Hematopoietic multipotent progenitor cell treated with erythropoietin and hydrocortisone succinate and interleukin-3 and kit ligand, for 8 days (in vitro differentiated cells): ENCODE measurements around the gene ZNF362.
"Not testable (repeated sequence)": the region's sequence is repeated elsewhere in the genome, so short reads cannot be mapped to it uniquely, and the experiment has no call there.

Source experiments
- DNase-seq: peaks from one replicate; pipeline ENCODE4 v3.0.0-alpha.2; 2015

The ZNF362 gene

DNA sequence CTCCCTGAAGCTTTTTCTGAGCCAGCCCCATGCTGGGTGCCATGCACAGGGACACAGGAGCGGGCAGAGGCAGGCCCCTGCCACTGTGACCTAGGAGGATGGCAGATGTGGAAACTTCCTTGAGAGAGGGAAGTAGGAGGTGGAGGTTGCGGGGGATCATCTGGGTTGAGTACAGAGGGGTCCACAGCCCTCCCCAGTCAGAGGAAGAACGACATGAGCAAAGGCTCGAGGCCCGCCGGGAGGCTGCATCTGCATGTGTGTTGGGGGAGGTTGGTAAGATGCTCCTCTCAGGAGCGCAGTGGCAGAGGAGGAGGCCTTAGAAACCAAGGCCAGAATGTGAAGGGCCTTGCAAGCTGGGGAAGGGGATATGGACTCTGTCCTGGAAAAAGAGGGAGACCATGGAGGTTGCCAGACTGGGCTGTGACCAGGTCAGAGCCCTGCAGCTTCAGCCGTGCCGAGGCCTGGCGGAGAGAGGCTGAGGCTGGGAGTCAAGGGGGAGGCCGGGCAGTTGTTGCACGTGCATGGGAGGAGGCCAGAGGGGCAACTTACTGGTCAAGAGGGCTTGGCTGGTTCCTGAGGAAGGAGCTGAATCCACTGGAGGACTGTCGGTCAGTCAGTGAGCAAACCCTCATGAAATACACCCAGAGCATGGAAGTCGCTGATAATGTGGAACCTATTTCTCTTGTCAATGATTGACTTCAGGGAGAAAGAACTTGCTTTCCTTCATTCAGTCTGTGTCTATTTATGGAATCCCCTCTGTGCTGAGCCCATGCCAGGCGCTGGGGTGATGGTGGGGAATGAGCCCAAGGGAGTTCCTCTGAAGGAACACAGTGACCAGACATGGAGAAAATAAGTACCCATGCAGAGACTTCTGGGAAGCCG lies 32.9 kb downstream of the ZNF362 start:
- no peak for DNase-seq

GRCh38 chr1:33289858-33290154 lies 33.5 kb downstream of the ZNF362 start:
- no peak for DNase-seq

GRCh38 chr1:33290615-33291014 lies 34.3 kb downstream of the ZNF362 start:
- not testable (repeated sequence) for DNase-seq

GRCh38 chr1:33292726-33293340 lies 36.5 kb downstream of the ZNF362 start:
- no peak for DNase-seq

- DNase-seq = no peak
Measured at GRCh38 chr1:33294071-33295010, 38.0 kb downstream of the ZNF362 start.

DNA sequence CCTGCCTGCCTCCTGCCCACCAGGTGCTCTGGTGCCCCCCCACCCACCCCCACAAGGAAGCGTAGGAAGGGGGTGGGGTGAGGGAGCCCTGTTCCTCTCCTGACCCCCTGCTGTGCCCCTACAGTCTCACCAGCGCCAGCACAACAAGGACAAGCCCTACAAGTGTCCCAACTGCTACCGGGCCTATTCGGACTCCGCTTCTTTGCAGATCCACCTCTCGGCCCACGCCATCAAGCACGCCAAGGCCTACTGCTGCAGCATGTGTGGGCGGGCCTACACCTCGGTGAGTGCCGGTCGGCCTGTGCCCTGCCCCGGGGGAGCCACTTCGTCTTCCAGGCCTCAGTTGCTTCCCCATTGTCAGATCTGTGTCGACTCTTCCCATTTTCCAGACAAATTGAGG lies 38.7 kb downstream of the ZNF362 start:
- no peak for DNase-seq

- DNase-seq = peak; percentile 80
Measured at GRCh38 chr1:33295450-33296081, 39.3 kb downstream of the ZNF362 start.

DNA sequence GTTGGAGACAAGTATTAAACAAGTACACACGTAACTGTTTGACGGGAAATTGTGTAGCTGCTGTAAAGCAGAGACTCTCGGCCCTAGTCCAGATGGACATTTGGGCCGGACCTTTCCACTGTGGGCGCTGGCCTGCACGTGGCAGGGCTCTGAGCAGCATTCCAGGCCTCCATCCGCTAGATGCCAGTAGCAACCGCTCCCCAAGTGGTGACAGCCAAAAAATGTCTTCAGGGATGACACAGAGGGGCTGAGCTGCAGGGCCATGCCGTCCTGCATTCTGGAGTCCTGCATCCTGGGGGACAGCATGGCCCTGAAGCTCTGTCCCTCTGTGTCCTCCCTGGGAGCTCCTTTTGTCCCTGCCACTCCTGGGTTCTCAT lies 39.8 kb downstream of the ZNF362 start:
- DNase-seq = no peak

DNA sequence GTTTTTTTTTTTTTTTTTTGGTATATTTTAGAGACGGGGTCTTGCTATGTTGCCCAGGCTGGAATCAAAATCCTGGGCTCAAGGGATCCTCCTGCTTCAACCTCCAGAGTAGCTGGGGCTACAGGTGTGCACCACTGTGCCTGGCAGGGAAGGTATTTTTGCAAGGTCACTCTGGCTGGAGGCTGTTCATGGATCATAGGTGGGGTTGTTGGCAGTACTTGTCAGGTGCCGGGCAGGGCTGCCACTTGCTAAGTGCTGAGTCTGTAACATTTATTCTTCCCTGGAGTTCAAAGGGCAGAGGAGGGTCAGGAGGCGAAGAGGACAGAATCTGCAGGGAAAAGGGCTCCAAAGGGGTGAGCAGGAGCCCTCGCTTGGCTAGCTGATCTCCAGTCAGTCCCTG lies 40.5 kb downstream of the ZNF362 start:
- DNase-seq = no peak

GRCh38 chr1:33297911-33298622 lies 41.8 kb downstream of the ZNF362 start:
- DNase-seq = no peak

- peak; percentile 83 for DNase-seq
Measured at GRCh38 chr1:33298623-33299277, 42.5 kb downstream of the ZNF362 start.

- DNase-seq = no peak
Measured at GRCh38 chr1:33299461-33300155, 43.3 kb downstream of the ZNF362 start.

DNA sequence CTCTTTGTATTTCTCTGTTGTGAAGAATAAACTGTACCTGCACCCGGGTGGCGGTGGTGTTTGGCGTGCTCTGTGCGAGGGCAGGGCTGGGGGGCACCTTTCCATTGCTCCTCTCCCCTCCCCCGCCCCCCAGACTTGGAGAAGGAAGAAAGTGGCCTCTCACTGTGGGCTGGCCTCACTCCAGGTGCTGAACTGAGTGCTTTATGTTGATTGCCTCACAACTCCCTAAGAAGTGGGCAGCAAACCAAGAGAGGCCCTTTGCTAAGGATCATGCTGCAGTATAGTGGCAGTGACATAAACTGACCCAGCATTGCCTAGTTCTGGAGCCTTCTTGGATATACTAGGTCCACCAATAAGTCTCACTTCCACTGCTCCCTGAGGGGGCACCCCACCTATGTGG lies 44.4 kb downstream of the ZNF362 start:
- DNase-seq = peak; percentile 38

DNA sequence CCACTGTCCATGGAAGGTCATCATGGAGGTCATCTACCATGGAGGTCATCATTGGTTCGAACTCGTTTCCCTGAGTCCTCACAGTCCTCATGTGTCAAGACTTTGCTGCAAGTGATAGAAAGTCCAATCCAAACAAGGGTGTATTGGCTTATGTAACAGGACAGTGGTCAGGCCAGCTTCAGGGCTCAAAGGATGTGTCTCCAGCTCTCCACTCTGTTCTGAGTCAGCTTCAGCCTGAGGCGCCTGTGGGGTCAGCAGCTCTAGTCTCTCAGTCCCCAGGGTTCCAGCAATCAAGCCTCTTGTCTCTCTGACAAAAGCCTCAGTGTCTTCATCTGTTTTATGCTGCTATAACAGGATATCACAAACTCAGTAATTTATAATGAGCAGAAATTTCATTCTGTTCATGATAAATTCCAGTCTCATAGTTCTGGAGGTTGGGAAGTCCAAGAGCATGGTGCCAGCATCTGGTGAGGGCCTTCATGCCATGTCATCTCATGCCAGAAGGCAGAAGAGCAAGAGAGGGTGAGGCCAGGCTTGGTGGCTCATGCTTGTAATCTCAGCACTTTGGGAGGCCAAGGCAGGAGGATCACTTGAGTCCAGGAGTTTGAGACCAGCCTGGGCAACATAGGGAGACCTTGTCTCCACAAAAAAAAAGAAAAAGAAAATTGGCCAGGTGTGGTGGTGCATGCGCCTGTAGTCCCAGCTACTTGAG lies 45.1 kb downstream of the ZNF362 start:
- no peak for DNase-seq

DNA sequence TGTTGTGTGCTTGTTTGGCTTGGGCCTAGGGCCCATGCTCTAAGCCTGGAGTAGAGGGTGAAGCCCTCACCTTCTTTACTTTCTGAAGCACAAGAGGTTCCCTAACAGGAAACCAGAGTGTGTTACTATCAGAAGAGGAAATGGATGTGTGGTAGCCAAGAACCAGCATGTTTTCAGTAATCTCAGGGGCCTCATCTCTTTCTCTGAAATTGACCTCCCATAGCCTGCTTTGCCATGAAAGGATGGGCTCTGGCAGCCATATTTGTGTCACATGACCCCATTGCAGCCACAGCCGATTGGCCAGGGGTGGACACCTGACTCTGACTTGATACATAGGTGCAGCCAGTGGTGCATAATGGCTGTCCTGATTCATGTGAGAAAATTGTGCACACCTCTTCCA lies 46.0 kb downstream of the ZNF362 start:
- no peak for DNase-seq

GRCh38 chr1:33305016-33305415 lies 48.7 kb downstream of the ZNF362 start:
- no peak for DNase-seq

- DNase-seq = no peak
Measured at GRCh38 chr1:33305816-33306652, 49.7 kb downstream of the ZNF362 start.

GRCh38 chr1:33306653-33307493 lies 50.6 kb downstream of the ZNF362 start:
- DNase-seq = no peak

- DNase-seq = no peak
Measured at GRCh38 chr1:33307494-33307864, 51.2 kb downstream of the ZNF362 start.
